H9 (cell line): ENCODE measurements around the gene CDC27. TPM values are rescaled to one million over a fixed set of nuclear protein-coding genes. Genes with fewer than 3 reads are reported as not detected.
A peak's percentile ranks its signal among the peaks of the same experiment; 100 is the strongest.

Experiments used
- DNase-seq: peaks from one replicate; pipeline ENCODE4 v3.0.0-alpha.2; 2017
- H2AFZ ChIP-seq: one replicate; pipeline ENCODE4 v1.6.1; 2013; ENCODE audit warnings: mild to moderate bottlenecking, low read length, control low read depth, moderate library complexity
- H2AK5ac ChIP-seq: 2 replicates; pipeline ENCODE4 v1.6.1; 2013; ENCODE audit warnings: low read length, control low read depth, mixed read lengths; ENCODE audit not compliant: insufficient read length
- H2BK120ac ChIP-seq: one replicate; pipeline ENCODE4 v1.6.1; 2013; ENCODE audit warnings: low read depth, mild to moderate bottlenecking, low read length, control low read depth, inconsistent platforms; ENCODE audit not compliant: poor library complexity, severe bottlenecking
- H2BK12ac ChIP-seq: 2 replicates; pipeline ENCODE4 v1.6.1; 2013; ENCODE audit warnings: low read length, control low read depth, mixed read lengths, low read depth; ENCODE audit not compliant: insufficient read length
- H2BK15ac ChIP-seq: 2 replicates; pipeline ENCODE4 v1.6.1; 2013; ENCODE audit warnings: low read depth, low read length, control low read depth
- H2BK20ac ChIP-seq: one replicate; pipeline ENCODE4 v1.6.1; 2013; ENCODE audit warnings: low read depth, mild to moderate bottlenecking, low read length, control low read depth, inconsistent platforms; ENCODE audit not compliant: poor library complexity, severe bottlenecking
- H2BK5ac ChIP-seq: 2 replicates; pipeline ENCODE4 v1.6.1; 2013; ENCODE audit warnings: low read length, control low read depth, mixed read lengths; ENCODE audit not compliant: insufficient read length
- H3K14ac ChIP-seq: 2 replicates; pipeline ENCODE4 v1.6.1; 2013; ENCODE audit warnings: low read length, control low read depth; ENCODE audit not compliant: insufficient read depth
- H3K18ac ChIP-seq: 2 replicates; pipeline ENCODE4 v1.6.1; 2013; ENCODE audit warnings: low read depth, mild to moderate bottlenecking, mixed read lengths, low read length, control low read depth; ENCODE audit not compliant: insufficient read length
- H3K23ac ChIP-seq: 2 replicates; pipeline ENCODE4 v1.6.1; 2013; ENCODE audit warnings: low read length, control low read depth, mixed read lengths, low read depth; ENCODE audit not compliant: insufficient read length
- H3K23me2 ChIP-seq: 2 replicates; pipeline ENCODE4 v1.6.1; 2013; ENCODE audit warnings: low read depth, mild to moderate bottlenecking, mixed read lengths, low read length, control low read depth; ENCODE audit not compliant: insufficient read length, poor library complexity, severe bottlenecking
- H3K27ac ChIP-seq: 2 replicates; pipeline ENCODE4 v1.5.1; 2013; ENCODE audit warnings: low read length, control low read depth, mixed read lengths, low read depth; ENCODE audit not compliant: insufficient read length
- H3K27me3 ChIP-seq: 2 replicates; pipeline ENCODE4 v1.6.1; 2013; ENCODE audit warnings: low read length, control low read depth, inconsistent platforms; ENCODE audit not compliant: insufficient read depth
- H3K4ac ChIP-seq: 2 replicates; pipeline ENCODE4 v1.6.1; 2013; ENCODE audit warnings: low read depth, mild to moderate bottlenecking, control low read depth, inconsistent platforms, low read length, moderate library complexity
- H3K4me1 ChIP-seq: 2 replicates; pipeline ENCODE4 v1.6.1; 2013; ENCODE audit warnings: low read length, control low read depth, inconsistent platforms; ENCODE audit not compliant: insufficient read depth
- H3K4me2 ChIP-seq: 2 replicates; pipeline ENCODE4 v1.6.1; 2013; ENCODE audit warnings: low read length, control low read depth, mixed read lengths; ENCODE audit not compliant: insufficient read length, insufficient read depth
- H3K56ac ChIP-seq: 2 replicates; pipeline ENCODE4 v1.6.1; 2013; ENCODE audit warnings: low read depth, mild to moderate bottlenecking, mixed read lengths, low read length, control low read depth; ENCODE audit not compliant: insufficient read length
- H3K79me1 ChIP-seq: 2 replicates; pipeline ENCODE4 v1.6.1; 2013; ENCODE audit warnings: low read depth, mild to moderate bottlenecking, moderate library complexity, low read length, control low read depth, inconsistent platforms; ENCODE audit not compliant: insufficient read depth, poor library complexity, severe bottlenecking
- H3K79me2 ChIP-seq: 2 replicates; pipeline ENCODE4 v1.6.1; 2013; ENCODE audit warnings: low read length, control low read depth, inconsistent platforms; ENCODE audit not compliant: insufficient read depth
- H3K9ac ChIP-seq: 2 replicates; pipeline ENCODE4 v1.6.1; 2013; ENCODE audit warnings: low read length, control low read depth, mixed read lengths; ENCODE audit not compliant: insufficient read length; ENCODE audit errors: extremely low read depth
- H3K9me3 ChIP-seq: one replicate; pipeline ENCODE4 v1.6.1; 2013; ENCODE audit warnings: low read depth, low read length, inconsistent platforms; ENCODE audit not compliant: control insufficient read depth
- H3T11ph ChIP-seq: one replicate; pipeline ENCODE4 v1.6.1; 2013; ENCODE audit warnings: mild to moderate bottlenecking, low read length, control low read depth, inconsistent platforms
- H4K20me1 ChIP-seq: one replicate; pipeline ENCODE4 v1.6.1; 2013; ENCODE audit not compliant: control insufficient read depth, insufficient read length, insufficient read depth
- H4K5ac ChIP-seq: 2 replicates; pipeline ENCODE4 v1.6.1; 2013; ENCODE audit warnings: low read depth, mild to moderate bottlenecking, mixed read lengths, low read length, control low read depth; ENCODE audit not compliant: insufficient read length
- H4K8ac ChIP-seq: replicated peaks from 2 replicates; pipeline ENCODE4 v1.6.1; 2013; ENCODE audit warnings: low read length, control low read depth, mixed read lengths, low read depth; ENCODE audit not compliant: insufficient read length
- H4K91ac ChIP-seq: 2 replicates; pipeline ENCODE4 v1.6.1; 2013; ENCODE audit warnings: low read depth, mild to moderate bottlenecking, moderate library complexity, mixed read lengths, low read length, control low read depth; ENCODE audit not compliant: insufficient read length
- H3K27ac Mint-ChIP-seq, 3 experiments: 2 replicates in 2 of 3; 3 replicates in 1 of 3; pipeline ENCODE4 v1.8.0; 2020 to 2021; ENCODE audit warnings: mixed read lengths in 3 of 3, mild to moderate bottlenecking in 1 of 3, moderate library complexity in 1 of 3
- H3K27me3 Mint-ChIP-seq: 2 replicates; pipeline ENCODE4 v1.8.0; 2021; ENCODE audit warnings: low read depth, mild to moderate bottlenecking, moderate library complexity, mixed read lengths
- H3K36me3 Mint-ChIP-seq, 3 experiments: 2 replicates in 2 of 3; 3 replicates in 1 of 3; pipeline ENCODE4 v1.8.0; 2020 to 2021; ENCODE audit warnings: low read depth in 3 of 3, mixed read lengths in 3 of 3; ENCODE audit not compliant: insufficient read depth in 1 of 3
- H3K4me1 Mint-ChIP-seq, 2 experiments: 2 replicates each; pipeline ENCODE4 v1.8.0; 2020; ENCODE audit warnings: mixed read lengths in 2 of 2
- H3K4me3 Mint-ChIP-seq, 2 experiments: 2 replicates in 1 of 2; 3 replicates in 1 of 2; pipeline ENCODE4 v1.8.0; 2020 to 2021; ENCODE audit warnings: mild to moderate bottlenecking in 2 of 2, mixed read lengths in 2 of 2, moderate library complexity in 1 of 2
- H3K9me3 Mint-ChIP-seq, 2 experiments: 2 replicates in 1 of 2; 3 replicates in 1 of 2; pipeline ENCODE4 v1.8.0; 2020; ENCODE audit warnings: mild to moderate bottlenecking in 2 of 2, mixed read lengths in 2 of 2, moderate library complexity in 1 of 2
- CTCF ChIP-seq: fragments of 200-600 bp; sonication (generic); conservative IDR thresholded peaks from 3 replicates; pipeline ENCODE4 v1.8.0; 2021; ENCODE audit warnings: antibody characterized with exemption, mild to moderate bottlenecking
- WGBS: extraction: QIAGEN DNeasy Blood & Tissue Kit; methylation state at CpG from one replicate; pipeline ENCODE4 v1.1.7; 2013; ENCODE audit warnings: missing lambda C conversion rate, low lambda C conversion rate, mixed read lengths; ENCODE audit not compliant: insufficient read length; ENCODE audit errors: extremely low coverage; 5-methylcytosine and 5-hydroxymethylcytosine counted together
- total RNA-seq: library from RNA; stranded (reverse); gene quantifications from 2 replicates; pipeline ENCODE4 v1.2.1, GENCODE V29; 2021

Gene CDC27
- total RNA-seq, 1 experiment from 2014 or later = 82.5 TPM

GRCh38 chr17:47172696-47173565 lies 16.2 kb downstream of the CDC27 start:
- Histone ChIP-seq H3K4me2 (no peak overlapping the region), H3K14ac (no peak overlapping the region), H3K27ac (no peak overlapping the region), H3K23ac (no peak overlapping the region), H2BK5ac (no peak overlapping the region), H4K91ac (no peak overlapping the region), H3K18ac (no peak overlapping the region), H3K79me2 (no peaks in the 10 kb centered on the region), H3K9me3 (no peaks in the 10 kb centered on the region), H2AK5ac (no peak overlapping the region), H2BK120ac (no peak overlapping the region), H4K20me1 (no peaks in the 10 kb centered on the region), H3K79me1 (peaks cover 3% of the 10 kb centered on the region), H2AFZ (no peak overlapping the region), H3K4ac (no peak overlapping the region), H2BK20ac (no peak overlapping the region), H2BK12ac (no peak overlapping the region), H3K23me2 (no peaks in the 10 kb centered on the region), H4K5ac (no peak overlapping the region), H3K56ac (no peak overlapping the region), H2BK15ac (no peak overlapping the region), H4K8ac (no peak overlapping the region), H3T11ph (no peak overlapping the region), H3K27me3 (no peaks in the 10 kb centered on the region), H3K9ac (no peak overlapping the region), H3K4me1 (no peaks in the 10 kb centered on the region)
- Mint-ChIP-seq H3K36me3 (peaks cover 19 to 49% (median 47%) of the 10 kb centered on the region in 3 experiments; a peak in 6 of 7 replicates), H3K27me3 (no peaks in the 10 kb centered on the region; the same call in 1 of the 2 replicates), H3K4me3 (no peak overlapping the region), H3K9me3 (no peaks in the 10 kb centered on the region), H3K4me1 (peaks cover 4 to 19% of the 10 kb centered on the region in 2 experiments), H3K27ac (peak overlapping the region in 2 of 3 experiments; percentile 11 to 41; a peak in 2 of 7 replicates)
- WGBS = no CpG with 5 or more reads among the region's 2 CpGs
- no peak for DNase-seq
- TF ChIP-seq CTCF = no peak
